ENCODE data around the gene ASB8.

ASB8 gene, protein sequence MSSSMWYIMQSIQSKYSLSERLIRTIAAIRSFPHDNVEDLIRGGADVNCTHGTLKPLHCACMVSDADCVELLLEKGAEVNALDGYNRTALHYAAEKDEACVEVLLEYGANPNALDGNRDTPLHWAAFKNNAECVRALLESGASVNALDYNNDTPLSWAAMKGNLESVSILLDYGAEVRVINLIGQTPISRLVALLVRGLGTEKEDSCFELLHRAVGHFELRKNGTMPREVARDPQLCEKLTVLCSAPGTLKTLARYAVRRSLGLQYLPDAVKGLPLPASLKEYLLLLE

GRCh38 chr12:48157018-48157888 lies at the start of gene ASB8:
Gene ASB8, minus strand, starts transcription at chr12:48157515. Its CDS starts 4,019 bp downstream, at chr12:48153496.
- Histone ChIP-seq H3K9me3 (ENCODE audit: control insufficient read depth, insufficient read depth, low read length) (no peaks in the 10 kb centered on the region), H3K4me1 (ENCODE audit: insufficient read depth, low read length) (0 out of 2 replicates have a peak, but pooled peaks cover 5% of the 10 kb centered on the region), H3K36me3 (ENCODE audit: insufficient read depth, low read length) (no peaks in the 10 kb centered on the region), H3K9ac (ENCODE audit: low read depth, low read length) (peak within 1 kb of the TSS; percentile 77)

GRCh38 chr12:48203192-48203591 lies 45.9 kb upstream of the ASB8 start, which contains the start of gene OR10AD1:
Gene OR10AD1, minus strand, starts transcription at chr12:48203292. Its CDS starts 0 bp downstream, at chr12:48203292.
- Histone ChIP-seq H3K4me1 (ENCODE audit: insufficient read depth, low read length) (0 out of 2 replicates have a peak, but pooled peaks cover 4% of the 10 kb centered on the region), H3K9me3 (ENCODE audit: control insufficient read depth, insufficient read depth, low read length) (peaks cover 8% of the 10 kb centered on the region), H3K36me3 (ENCODE audit: insufficient read depth, low read length) (no peaks in the 10 kb centered on the region), H3K9ac (ENCODE audit: low read depth, low read length) (no peak within 1 kb of the TSS)

GRCh38 chr12:48202766-48203165 lies 45.5 kb upstream of the ASB8 start:
- Histone ChIP-seq H3K4me1 (ENCODE audit: insufficient read depth, low read length) (0 out of 2 replicates have a peak, but pooled peaks cover 4% of the 10 kb centered on the region), H3K9me3 (ENCODE audit: control insufficient read depth, insufficient read depth, low read length) (peaks cover 8% of the 10 kb centered on the region), H3K9ac (ENCODE audit: low read depth, low read length) (no peak overlapping the region), H3K36me3 (ENCODE audit: insufficient read depth, low read length) (no peaks in the 10 kb centered on the region)

DNA sequence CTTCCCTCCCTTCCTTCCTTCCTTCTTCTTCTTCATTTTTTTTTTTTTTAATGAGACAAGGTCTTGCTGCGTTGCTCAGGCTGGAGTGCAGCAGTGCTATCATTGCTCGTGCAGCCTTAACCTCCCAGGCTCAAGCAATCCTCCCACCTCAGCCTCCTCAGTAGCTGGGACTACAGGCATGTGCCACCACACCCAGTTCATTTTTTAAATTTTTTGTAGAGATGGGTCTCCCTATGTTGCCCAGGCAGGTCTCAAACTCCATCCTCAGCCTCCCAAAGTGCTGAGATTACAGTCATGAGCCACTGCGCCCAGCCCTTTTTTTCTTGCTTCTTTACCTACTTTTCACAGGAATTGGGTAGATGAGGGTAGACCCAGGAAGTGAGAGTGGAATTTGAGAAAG lies 44.2 kb upstream of the ASB8 start:
- Histone ChIP-seq H3K4me1 (ENCODE audit: insufficient read depth, low read length) (0 out of 2 replicates have a peak, but pooled peaks cover 4% of the 10 kb centered on the region), H3K9ac (ENCODE audit: low read depth, low read length) (no peak overlapping the region), H3K36me3 (ENCODE audit: insufficient read depth, low read length) (no peaks in the 10 kb centered on the region), H3K9me3 (ENCODE audit: control insufficient read depth, insufficient read depth, low read length) (peaks cover 4% of the 10 kb centered on the region)

DNA sequence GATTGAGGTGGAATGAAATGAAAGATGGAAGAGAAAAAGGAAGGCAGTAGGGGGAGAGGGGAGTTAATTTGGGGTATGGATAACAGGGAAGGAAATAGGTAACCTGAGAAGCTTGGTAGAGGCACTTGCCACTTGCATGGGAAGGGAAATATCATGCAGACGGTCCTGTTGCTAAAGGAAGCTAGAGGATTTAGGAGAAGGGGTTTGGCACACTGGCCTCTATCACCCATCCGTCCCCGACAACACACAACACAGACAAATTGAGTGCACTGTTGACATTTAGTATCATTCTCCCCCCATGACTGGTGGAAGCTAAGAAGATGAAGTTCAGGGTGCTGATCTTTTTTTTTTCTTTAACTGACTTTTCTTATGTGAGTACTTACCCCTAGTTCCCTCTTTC lies 43.8 kb upstream of the ASB8 start:
- H3K9ac ChIP-seq (ENCODE audit: low read depth, low read length): no peak overlapping the region
- H3K4me1 ChIP-seq (ENCODE audit: insufficient read depth, low read length): 0 out of 2 replicates have a peak, but pooled peaks cover 4% of the 10 kb centered on the region
- H3K9me3 ChIP-seq (ENCODE audit: control insufficient read depth, insufficient read depth, low read length): peaks cover 3% of the 10 kb centered on the region
- H3K36me3 ChIP-seq (ENCODE audit: insufficient read depth, low read length): no peaks in the 10 kb centered on the region

GRCh38 chr12:48199774-48200221 lies 42.5 kb upstream of the ASB8 start:
- H3K9me3 ChIP-seq (ENCODE audit: control insufficient read depth, insufficient read depth, low read length): no peaks in the 10 kb centered on the region
- H3K36me3 ChIP-seq (ENCODE audit: insufficient read depth, low read length): no peaks in the 10 kb centered on the region
- H3K4me1 ChIP-seq (ENCODE audit: insufficient read depth, low read length): 0 out of 2 replicates have a peak, but pooled peaks cover 4% of the 10 kb centered on the region
- H3K9ac ChIP-seq (ENCODE audit: low read depth, low read length): no peak overlapping the region

DNA sequence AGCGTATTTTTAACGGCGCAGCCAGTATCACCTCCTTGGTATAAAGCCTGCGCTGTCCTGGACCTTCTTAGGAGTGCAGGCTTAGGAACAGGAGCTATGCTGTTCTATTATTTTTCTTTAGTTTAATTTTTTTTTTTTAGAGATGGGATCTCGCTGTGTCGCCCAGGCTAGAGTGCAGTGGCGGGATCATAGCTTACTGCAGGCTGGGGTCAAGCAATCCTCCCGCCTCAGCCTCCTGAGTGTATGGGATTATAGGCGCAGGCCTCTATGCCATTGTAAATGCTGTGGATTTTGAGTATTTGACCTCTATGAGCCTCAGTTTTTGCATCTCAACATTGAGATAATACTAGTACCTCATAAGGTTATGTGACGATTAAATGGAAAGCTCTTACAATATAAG lies 41.7 kb upstream of the ASB8 start:
- 0 out of 2 replicates have a peak, but pooled peaks cover 4% of the 10 kb centered on the region for H3K4me1 ChIP-seq (ENCODE audit: insufficient read depth, low read length)
- peak overlapping the region; percentile 69 for H3K9ac ChIP-seq (ENCODE audit: low read depth, low read length)
- H3K9me3 ChIP-seq (ENCODE audit: control insufficient read depth, insufficient read depth, low read length): no peaks in the 10 kb centered on the region
- no peaks in the 10 kb centered on the region for H3K36me3 ChIP-seq (ENCODE audit: insufficient read depth, low read length)

DNA sequence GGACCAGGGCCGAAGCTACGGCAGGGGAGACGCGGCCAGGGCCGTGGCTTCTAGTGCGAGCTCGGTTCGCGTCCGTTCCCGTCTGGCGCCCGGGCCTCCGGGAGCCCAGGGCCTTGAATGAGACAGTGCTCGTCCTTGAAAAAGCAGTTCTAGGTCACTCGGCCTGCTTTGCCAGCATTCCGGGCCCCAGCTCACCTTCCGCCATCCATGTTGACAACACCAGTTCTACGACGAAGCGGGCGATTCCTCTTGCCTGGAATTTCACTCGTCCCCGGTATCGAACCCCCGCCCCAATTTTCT lies 41.3 kb upstream of the ASB8 start:
- Histone ChIP-seq H3K4me1 (ENCODE audit: insufficient read depth, low read length) (0 out of 2 replicates have a peak, but pooled peaks cover 4% of the 10 kb centered on the region), H3K36me3 (ENCODE audit: insufficient read depth, low read length) (no peaks in the 10 kb centered on the region), H3K9ac (ENCODE audit: low read depth, low read length) (peak overlapping the region; percentile 69), H3K9me3 (ENCODE audit: control insufficient read depth, insufficient read depth, low read length) (no peaks in the 10 kb centered on the region)

- Histone ChIP-seq H3K9ac (ENCODE audit: low read depth, low read length) (peak overlapping the region; percentile 69), H3K4me1 (ENCODE audit: insufficient read depth, low read length) (0 out of 2 replicates have a peak, but pooled peaks cover 4% of the 10 kb centered on the region), H3K36me3 (ENCODE audit: insufficient read depth, low read length) (no peaks in the 10 kb centered on the region), H3K9me3 (ENCODE audit: control insufficient read depth, insufficient read depth, low read length) (no peaks in the 10 kb centered on the region)
Observed at GRCh38 chr12:48197971-48198671, 40.8 kb upstream of the ASB8 start.

GRCh38 chr12:48197549-48197970 lies 40.2 kb upstream of the ASB8 start:
- H3K4me1 ChIP-seq (ENCODE audit: insufficient read depth, low read length): 0 out of 2 replicates have a peak, but pooled peaks cover 4% of the 10 kb centered on the region
- no peaks in the 10 kb centered on the region for H3K36me3 ChIP-seq (ENCODE audit: insufficient read depth, low read length)
- peak overlapping the region; percentile 69 for H3K9ac ChIP-seq (ENCODE audit: low read depth, low read length)
- H3K9me3 ChIP-seq (ENCODE audit: control insufficient read depth, insufficient read depth, low read length): no peaks in the 10 kb centered on the region

DNA sequence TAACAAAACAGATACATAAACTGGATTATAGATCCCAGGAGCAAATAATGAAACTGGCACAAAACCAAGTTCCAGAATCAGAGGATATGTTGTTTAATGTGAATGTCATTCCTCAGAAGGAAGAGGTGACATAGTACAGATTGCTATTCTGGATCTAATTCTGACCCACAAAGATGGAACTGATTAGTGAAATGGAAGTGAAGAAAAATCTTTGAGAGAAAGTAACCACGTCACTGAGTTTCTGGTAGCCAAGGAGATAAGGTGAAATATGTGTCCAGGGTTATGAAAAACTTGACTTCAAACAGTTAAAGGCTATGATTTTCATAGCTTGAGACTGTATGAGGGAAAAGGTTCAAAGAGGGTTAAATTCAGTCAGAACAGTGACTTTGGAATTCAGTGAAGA lies 37.5 kb upstream of the ASB8 start:
- Histone ChIP-seq H3K9ac (ENCODE audit: low read depth, low read length) (no peak overlapping the region), H3K9me3 (ENCODE audit: control insufficient read depth, insufficient read depth, low read length) (no peaks in the 10 kb centered on the region), H3K4me1 (ENCODE audit: insufficient read depth, low read length) (0 out of 2 replicates have a peak, but pooled peaks cover 4% of the 10 kb centered on the region), H3K36me3 (ENCODE audit: insufficient read depth, low read length) (no peaks in the 10 kb centered on the region)

GRCh38 chr12:48193623-48194022 lies 36.3 kb upstream of the ASB8 start:
- H3K9ac ChIP-seq (ENCODE audit: low read depth, low read length): no peak overlapping the region
- no peaks in the 10 kb centered on the region for H3K4me1 ChIP-seq (ENCODE audit: insufficient read depth, low read length)
- no peaks in the 10 kb centered on the region for H3K9me3 ChIP-seq (ENCODE audit: control insufficient read depth, insufficient read depth, low read length)
- no peaks in the 10 kb centered on the region for H3K36me3 ChIP-seq (ENCODE audit: insufficient read depth, low read length)

GRCh38 chr12:48192861-48193260 lies 35.5 kb upstream of the ASB8 start:
- H3K36me3 ChIP-seq (ENCODE audit: insufficient read depth, low read length): no peaks in the 10 kb centered on the region
- no peak overlapping the region for H3K9ac ChIP-seq (ENCODE audit: low read depth, low read length)
- H3K9me3 ChIP-seq (ENCODE audit: control insufficient read depth, insufficient read depth, low read length): no peaks in the 10 kb centered on the region
- no peaks in the 10 kb centered on the region for H3K4me1 ChIP-seq (ENCODE audit: insufficient read depth, low read length)

DNA sequence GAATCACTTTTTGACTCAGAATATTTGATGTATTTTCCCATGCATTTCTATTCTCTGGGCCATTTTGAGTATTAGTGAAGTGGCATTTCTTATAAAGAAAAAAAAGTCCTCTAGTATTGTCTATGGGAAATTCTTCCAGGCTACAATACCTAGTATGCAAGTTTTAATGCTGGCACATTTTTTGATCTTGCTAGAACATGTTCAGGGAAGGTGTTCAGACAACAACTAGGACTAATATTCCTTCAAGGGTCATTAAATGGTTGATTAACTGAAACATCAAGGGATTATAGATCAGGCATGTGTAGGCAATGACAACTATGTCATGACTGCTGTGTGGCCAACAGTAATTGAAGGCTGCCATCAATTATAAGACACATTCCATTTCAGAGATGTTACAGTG lies 33.8 kb upstream of the ASB8 start:
- Histone ChIP-seq H3K36me3 (ENCODE audit: insufficient read depth, low read length) (no peaks in the 10 kb centered on the region), H3K9ac (ENCODE audit: low read depth, low read length) (no peak overlapping the region), H3K4me1 (ENCODE audit: insufficient read depth, low read length) (no peaks in the 10 kb centered on the region), H3K9me3 (ENCODE audit: control insufficient read depth, insufficient read depth, low read length) (no peaks in the 10 kb centered on the region)
